HG02763 (cell line): ENCODE measurements around the gene ADCY1.

Experiments
- ATAC-seq: cut with Tn5 transposase; IDR thresholded peaks from one replicate; pipeline ENCODE4 v1.9.1; 2021; ENCODE audit warnings: mild to moderate bottlenecking, moderate library complexity; ENCODE audit not compliant: unreplicated experiment

The ADCY1 gene

GRCh38 chr7:45623157-45623556, 49.0 kb downstream of the ADCY1 start:
- ATAC-seq: no peak

GRCh38 chr7:45623740-45624391, 49.7 kb downstream of the ADCY1 start:
- no peak for ATAC-seq

- ATAC-seq: no peak
Observed at GRCh38 chr7:45624392-45624760, 50.2 kb downstream of the ADCY1 start.

GRCh38 chr7:45625067-45625466, 50.9 kb downstream of the ADCY1 start:
- no peak for ATAC-seq

- no peak for ATAC-seq
Observed at GRCh38 chr7:45625714-45626440, 51.7 kb downstream of the ADCY1 start.

GRCh38 chr7:45626441-45627430, 52.6 kb downstream of the ADCY1 start:
- ATAC-seq: no peak

GRCh38 chr7:45627691-45628456, 53.7 kb downstream of the ADCY1 start:
- no peak for ATAC-seq

GRCh38 chr7:45631569-45631968, 57.4 kb downstream of the ADCY1 start:
- no peak for ATAC-seq

- no peak for ATAC-seq
Observed at GRCh38 chr7:45636733-45637132, 62.6 kb downstream of the ADCY1 start.

- no peak for ATAC-seq
Observed at GRCh38 chr7:45638916-45639315, 64.7 kb downstream of the ADCY1 start.

GRCh38 chr7:45642044-45642443, 67.9 kb downstream of the ADCY1 start:
- no peak for ATAC-seq

- ATAC-seq: peak; percentile 63
Observed at GRCh38 chr7:45643630-45644029, 69.5 kb downstream of the ADCY1 start.

GRCh38 chr7:45644237-45644636, 70.1 kb downstream of the ADCY1 start:
- no peak for ATAC-seq

GRCh38 chr7:45645141-45645969, 71.2 kb downstream of the ADCY1 start:
- ATAC-seq: no peak

- ATAC-seq: no peak
Observed at GRCh38 chr7:45646207-45646821, 72.1 kb downstream of the ADCY1 start.

- ATAC-seq: no peak
Observed at GRCh38 chr7:45646996-45647825, 73.0 kb downstream of the ADCY1 start.

GRCh38 chr7:45647967-45648670, 74.0 kb downstream of the ADCY1 start:
- ATAC-seq: no peak

- no peak for ATAC-seq
Observed at GRCh38 chr7:45648671-45648995, 74.5 kb downstream of the ADCY1 start.
